Fibroblast of lung (primary cell): ENCODE measurements around the gene OAS3. TPM values are rescaled to one million over a fixed set of nuclear protein-coding genes. Genes with fewer than 3 reads are reported as not detected.
A peak's percentile ranks its signal among the peaks of the same experiment; 100 is the strongest.

Experiments used
- DNase-seq, 2 donors: peaks; one replicate each; pipeline versions ENCODE4 v3.0.0 to v3.0.0-alpha.2; 2010; ENCODE audit warnings: low read depth in 2 of 2
- H2AFZ ChIP-seq: 2 replicates; pipeline ENCODE4 v1.5.1; 2012; ENCODE audit warnings: low read length, control low read depth, inconsistent platforms
- H3K27ac ChIP-seq: 2 replicates; pipeline ENCODE4 v1.5.1; 2011; ENCODE audit warnings: low read length, control low read depth; ENCODE audit not compliant: insufficient read depth
- H3K27me3 ChIP-seq: 2 replicates; pipeline ENCODE4 v1.5.1; 2011; ENCODE audit warnings: mild to moderate bottlenecking, low read length; ENCODE audit not compliant: control insufficient read depth, insufficient read depth
- H3K36me3 ChIP-seq: 2 replicates; pipeline ENCODE4 v1.5.1; 2011; ENCODE audit warnings: low read length; ENCODE audit not compliant: control insufficient read depth, insufficient read depth
- H3K4me1 ChIP-seq: 2 replicates; pipeline ENCODE4 v1.5.1; 2011; ENCODE audit warnings: low read length; ENCODE audit not compliant: control insufficient read depth, insufficient read depth; ENCODE audit errors: extremely low read depth
- H3K4me2 ChIP-seq: 2 replicates; pipeline ENCODE4 v1.5.1; 2011; ENCODE audit warnings: low read length, control low read depth; ENCODE audit not compliant: insufficient read depth; ENCODE audit errors: extremely low read depth
- H3K4me3 ChIP-seq, 4 experiments: fragments of 200-600 bp in 1 of 4; sonication (generic) in 1 of 4; replicated peaks in 1 of 4; 2 replicates each; pipeline ENCODE4 v1.5.1; 2011 to 2016; ENCODE audit warnings: low read length in 4 of 4, low read depth in 3 of 4, mild to moderate bottlenecking in 3 of 4, control low read depth in 2 of 4, inconsistent platforms in 1 of 4, mixed read lengths in 1 of 4; ENCODE audit not compliant: insufficient read depth in 1 of 4; ENCODE audit errors: control extremely low read depth in 1 of 4
- H3K79me2 ChIP-seq: 2 replicates; pipeline ENCODE4 v1.5.1; 2012; ENCODE audit warnings: mild to moderate bottlenecking, low read length, inconsistent platforms; ENCODE audit not compliant: control insufficient read depth, insufficient read depth
- H3K9ac ChIP-seq: 2 replicates; pipeline ENCODE4 v1.5.1; 2011; ENCODE audit warnings: mild to moderate bottlenecking, low read length, control low read depth; ENCODE audit not compliant: insufficient read depth
- H3K9me3 ChIP-seq: 2 replicates; pipeline ENCODE4 v1.5.1; 2012; ENCODE audit warnings: low read depth, low read length; ENCODE audit not compliant: control insufficient read depth, insufficient read depth
- H4K20me1 ChIP-seq: 2 replicates; pipeline ENCODE4 v1.5.1; 2011; ENCODE audit warnings: low read length; ENCODE audit not compliant: control insufficient read depth, insufficient read depth; ENCODE audit errors: extremely low read depth
- EZH2 ChIP-seq: IDR thresholded peaks from 2 replicates; pipeline ENCODE4 v1.5.1; 2012; ENCODE audit warnings: low read length, control low read depth, mild to moderate bottlenecking; ENCODE audit errors: missing control alignments
- polyA plus RNA-seq, 2 donors: library from polyadenylated mRNA; depleted of rRNA in 1 of 2; stranded (reverse) in 1 of 2; unstranded in 1 of 2; fragments of >200 nt; gene quantifications; 2 replicates each; pipeline ENCODE4 v1.2.1, GENCODE V29; 2011 to 2012; ENCODE audit warnings: missing spikeins in 1 of 2
- total RNA-seq: library from RNA; depleted of rRNA; stranded (reverse); fragments of >200 nt; gene quantifications from 2 replicates; pipeline ENCODE4 v1.2.1, GENCODE V29; 2014
- TF ChIP-seq, protein P1 (sequence below), 2 donors: IDR thresholded peaks in 1 of 2; conservative IDR thresholded peaks in 1 of 2; 1 replicate in 1 of 2; 2 replicates in 1 of 2; pipeline ENCODE4 v1.5.1; 2011 to 2012; ENCODE audit warnings: low read length in 2 of 2, control low read depth in 1 of 2, inconsistent platforms in 1 of 2, low read depth in 1 of 2, mild to moderate bottlenecking in 1 of 2

OAS3 gene
- total and polyA plus RNA-seq, 2 donors (not counting 1 experiment from before 2014, with no cell fraction given) = 3.5 to 7.0 TPM

- Histone ChIP-seq H3K36me3 (no peaks in the 10 kb centered on the region), H3K27ac (no peak overlapping the region), H2AFZ (no peak overlapping the region), H3K9ac (no peak overlapping the region), H3K9me3 (no peaks in the 10 kb centered on the region), H3K79me2 (no peaks in the 10 kb centered on the region), H3K4me3 (no peak overlapping the region), H3K4me1 (no peaks in the 10 kb centered on the region), H4K20me1 (no peaks in the 10 kb centered on the region), H3K4me2 (no peak overlapping the region), H3K27me3 (no peaks in the 10 kb centered on the region)
- DNase-seq = no peak
- no peak for TF ChIP-seq EZH2
- TF ChIP-seq, protein P1, sequence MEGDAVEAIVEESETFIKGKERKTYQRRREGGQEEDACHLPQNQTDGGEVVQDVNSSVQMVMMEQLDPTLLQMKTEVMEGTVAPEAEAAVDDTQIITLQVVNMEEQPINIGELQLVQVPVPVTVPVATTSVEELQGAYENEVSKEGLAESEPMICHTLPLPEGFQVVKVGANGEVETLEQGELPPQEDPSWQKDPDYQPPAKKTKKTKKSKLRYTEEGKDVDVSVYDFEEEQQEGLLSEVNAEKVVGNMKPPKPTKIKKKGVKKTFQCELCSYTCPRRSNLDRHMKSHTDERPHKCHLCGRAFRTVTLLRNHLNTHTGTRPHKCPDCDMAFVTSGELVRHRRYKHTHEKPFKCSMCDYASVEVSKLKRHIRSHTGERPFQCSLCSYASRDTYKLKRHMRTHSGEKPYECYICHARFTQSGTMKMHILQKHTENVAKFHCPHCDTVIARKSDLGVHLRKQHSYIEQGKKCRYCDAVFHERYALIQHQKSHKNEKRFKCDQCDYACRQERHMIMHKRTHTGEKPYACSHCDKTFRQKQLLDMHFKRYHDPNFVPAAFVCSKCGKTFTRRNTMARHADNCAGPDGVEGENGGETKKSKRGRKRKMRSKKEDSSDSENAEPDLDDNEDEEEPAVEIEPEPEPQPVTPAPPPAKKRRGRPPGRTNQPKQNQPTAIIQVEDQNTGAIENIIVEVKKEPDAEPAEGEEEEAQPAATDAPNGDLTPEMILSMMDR (conservative IDR thresholded peaks at IDR 0.05 in 1 of 2, IDR thresholded peaks at IDR 0.05 in 1 of 2; ENCODE audit: low read depth in 1 of 2, low read length in 2 of 2) = no peak
Observed at GRCh38 chr12:112969547-112970306, 31.5 kb downstream of the OAS3 start.

DNA sequence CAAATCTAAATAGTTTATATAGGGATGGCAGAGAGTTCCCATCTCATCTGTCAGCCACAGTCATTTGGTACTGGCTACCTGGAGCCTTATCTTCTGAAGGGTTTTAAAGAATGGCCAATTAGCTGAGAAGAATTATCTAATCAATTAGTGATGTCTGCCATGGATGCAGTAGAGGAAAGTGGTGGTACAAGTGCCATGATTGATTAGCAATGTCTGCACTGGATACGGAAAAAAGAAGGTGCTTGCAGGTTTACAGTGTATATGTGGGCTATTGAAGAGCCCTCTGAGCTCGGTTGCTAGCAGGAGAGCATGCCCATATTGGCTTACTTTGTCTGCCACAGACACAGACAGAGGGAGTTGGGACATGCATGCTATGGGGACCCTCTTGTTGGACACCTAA lies 32.1 kb downstream of the OAS3 start:
- Histone ChIP-seq H4K20me1 (no peaks in the 10 kb centered on the region), H2AFZ (no peak overlapping the region)
- DNase-seq = no peak

GRCh38 chr12:112971248-112971647 lies 33.0 kb downstream of the OAS3 start:
- Histone ChIP-seq H4K20me1 (no peaks in the 10 kb centered on the region), H3K9ac (no peak overlapping the region), H3K36me3 (no peaks in the 10 kb centered on the region), H2AFZ (no peak overlapping the region), H3K27ac (no peak overlapping the region), H3K4me1 (no peaks in the 10 kb centered on the region), H3K4me2 (no peak overlapping the region), H3K79me2 (no peaks in the 10 kb centered on the region), H3K27me3 (no peaks in the 10 kb centered on the region), H3K9me3 (no peaks in the 10 kb centered on the region), H3K4me3 (no peak overlapping the region)
- TF ChIP-seq, protein P1 (conservative IDR thresholded peaks at IDR 0.05 in 1 of 2, IDR thresholded peaks at IDR 0.05 in 1 of 2; ENCODE audit: low read depth in 1 of 2, low read length in 2 of 2) = no peak
- TF ChIP-seq EZH2 = no peak
- DNase-seq = peak in 1 of 2 donors; percentile 6

More for the DNA sequence above, 32.1 kb downstream of the OAS3 start:
- H3K27ac ChIP-seq = no peak overlapping the region
- H3K4me1 ChIP-seq = no peaks in the 10 kb centered on the region
- no peak overlapping the region for H3K4me3 ChIP-seq
- H3K36me3 ChIP-seq = no peaks in the 10 kb centered on the region
- TF ChIP-seq, protein P1 (conservative IDR thresholded peaks at IDR 0.05 in 1 of 2, IDR thresholded peaks at IDR 0.05 in 1 of 2; ENCODE audit: low read depth in 1 of 2, low read length in 2 of 2) = no peak
- H3K9me3 ChIP-seq = no peaks in the 10 kb centered on the region
- H3K79me2 ChIP-seq = no peaks in the 10 kb centered on the region
- no peak overlapping the region for H3K4me2 ChIP-seq
- H3K27me3 ChIP-seq = no peaks in the 10 kb centered on the region
- H3K9ac ChIP-seq = no peak overlapping the region
